Measurements from ENCODE around the gene ERN1.

- TF ChIP-seq CTCF (conservative IDR thresholded peaks at IDR 0.05) (no peak), ZFX (IDR thresholded peaks at IDR 0.05) (no peak)
Measured at GRCh38 chr17:64152428-64153125, 22.6 kb upstream of the ERN1 start.
